ENCODE results near the gene RNU6-7. TPM values are rescaled to one million over a fixed set of nuclear protein-coding genes. Genes with fewer than 3 reads are reported as not detected.

RNU6-7 gene
- total RNA-seq, 1 donor from 2014 or later: not detected

DNA sequence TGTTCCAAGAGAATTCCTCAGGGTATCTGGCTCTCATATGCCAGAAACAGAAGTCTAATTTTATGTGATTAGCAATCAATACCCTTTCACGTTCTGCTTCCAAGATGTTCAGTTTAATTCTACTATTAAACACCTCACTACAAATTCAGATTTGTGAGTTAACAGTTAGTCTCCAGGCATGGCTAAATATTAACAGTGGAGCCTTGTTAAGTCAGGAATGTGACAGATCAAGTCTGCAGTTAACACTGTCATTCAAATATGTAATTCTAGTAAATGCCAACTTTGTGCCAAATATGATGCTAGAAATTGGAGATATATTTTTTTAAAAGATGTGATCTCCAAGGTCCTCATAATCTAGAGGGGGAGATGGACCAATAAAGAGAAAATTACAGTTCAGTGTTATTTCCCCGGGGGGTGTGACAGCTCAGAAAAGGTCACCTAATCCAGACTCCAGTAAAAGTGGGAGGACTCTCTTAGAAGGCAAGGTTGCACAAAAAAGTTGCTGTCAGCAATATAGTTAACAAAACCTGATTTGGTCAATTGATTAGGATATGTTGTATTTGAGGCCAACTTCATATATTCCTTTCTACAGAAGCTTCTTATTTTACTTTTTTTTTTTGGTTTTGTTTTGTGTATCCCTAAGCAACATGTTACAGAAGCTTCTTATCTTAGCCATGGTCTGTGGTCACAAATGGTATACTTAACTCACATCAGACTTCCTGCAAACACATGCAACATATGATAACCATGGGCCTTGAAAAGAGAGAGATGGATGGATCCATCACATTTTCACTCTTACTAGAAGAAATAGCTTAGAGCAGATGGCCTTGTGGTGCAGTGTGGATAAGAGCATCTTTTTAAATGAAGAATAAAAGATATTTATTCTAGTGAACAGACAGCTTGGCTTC lies 18.4 kb upstream of the RNU6-7 start:
- H3K4me3 ChIP-seq (ENCODE audit: low read depth, low read length): no peak overlapping the region
- DNase-seq (ENCODE audit: low read depth): no peak
- TF ChIP-seq, protein P1, sequence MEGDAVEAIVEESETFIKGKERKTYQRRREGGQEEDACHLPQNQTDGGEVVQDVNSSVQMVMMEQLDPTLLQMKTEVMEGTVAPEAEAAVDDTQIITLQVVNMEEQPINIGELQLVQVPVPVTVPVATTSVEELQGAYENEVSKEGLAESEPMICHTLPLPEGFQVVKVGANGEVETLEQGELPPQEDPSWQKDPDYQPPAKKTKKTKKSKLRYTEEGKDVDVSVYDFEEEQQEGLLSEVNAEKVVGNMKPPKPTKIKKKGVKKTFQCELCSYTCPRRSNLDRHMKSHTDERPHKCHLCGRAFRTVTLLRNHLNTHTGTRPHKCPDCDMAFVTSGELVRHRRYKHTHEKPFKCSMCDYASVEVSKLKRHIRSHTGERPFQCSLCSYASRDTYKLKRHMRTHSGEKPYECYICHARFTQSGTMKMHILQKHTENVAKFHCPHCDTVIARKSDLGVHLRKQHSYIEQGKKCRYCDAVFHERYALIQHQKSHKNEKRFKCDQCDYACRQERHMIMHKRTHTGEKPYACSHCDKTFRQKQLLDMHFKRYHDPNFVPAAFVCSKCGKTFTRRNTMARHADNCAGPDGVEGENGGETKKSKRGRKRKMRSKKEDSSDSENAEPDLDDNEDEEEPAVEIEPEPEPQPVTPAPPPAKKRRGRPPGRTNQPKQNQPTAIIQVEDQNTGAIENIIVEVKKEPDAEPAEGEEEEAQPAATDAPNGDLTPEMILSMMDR (conservative IDR thresholded peaks at IDR 0.05; ENCODE audit: low read depth, low read length): no peak

DNA sequence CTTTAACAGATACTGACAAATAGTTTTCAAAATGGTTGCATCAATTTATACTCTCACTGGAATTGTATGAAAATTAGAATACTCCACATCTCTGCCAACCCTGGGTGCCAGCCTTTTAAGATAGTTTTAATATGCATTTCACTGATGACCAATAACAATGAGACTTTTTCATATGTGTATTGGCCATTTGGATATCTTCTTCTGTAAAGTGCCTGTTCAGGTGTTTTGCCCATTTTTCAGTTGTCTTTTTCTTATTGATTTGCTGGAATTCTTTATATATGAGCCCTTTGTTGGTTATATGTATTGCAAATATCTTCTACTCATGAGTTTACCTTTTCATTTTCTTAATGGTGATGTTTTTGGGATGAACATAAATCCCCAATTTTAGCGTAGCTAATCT lies 16.7 kb upstream of the RNU6-7 start:
- DNase-seq (ENCODE audit: low read depth): no peak
- no peak overlapping the region for H3K4me3 ChIP-seq (ENCODE audit: low read depth, low read length)
- TF ChIP-seq, protein P1 (conservative IDR thresholded peaks at IDR 0.05; ENCODE audit: low read depth, low read length): no peak

DNA sequence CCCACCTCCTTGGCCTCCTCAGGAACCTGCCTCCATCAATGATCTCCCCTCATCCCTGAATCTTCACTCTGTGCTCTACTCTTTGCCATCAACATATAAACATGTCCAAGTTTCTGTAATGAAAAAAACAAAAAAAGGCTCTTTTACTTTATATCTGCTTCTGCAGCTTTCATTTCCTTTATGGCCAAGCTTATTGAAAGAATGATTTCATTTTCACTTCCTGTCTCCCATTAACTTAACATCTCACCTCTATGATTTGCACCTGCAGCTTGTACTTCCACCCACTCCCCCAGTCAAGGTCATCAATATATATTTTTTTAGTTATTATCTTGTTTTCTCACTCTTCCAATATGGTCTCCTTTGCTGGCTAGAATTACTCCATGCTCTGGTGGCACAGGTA lies 15.6 kb upstream of the RNU6-7 start:
- H3K4me3 ChIP-seq (ENCODE audit: low read depth, low read length): no peak overlapping the region
- no peak for DNase-seq (ENCODE audit: low read depth)
- TF ChIP-seq, protein P1 (conservative IDR thresholded peaks at IDR 0.05; ENCODE audit: low read depth, low read length): no peak

DNA sequence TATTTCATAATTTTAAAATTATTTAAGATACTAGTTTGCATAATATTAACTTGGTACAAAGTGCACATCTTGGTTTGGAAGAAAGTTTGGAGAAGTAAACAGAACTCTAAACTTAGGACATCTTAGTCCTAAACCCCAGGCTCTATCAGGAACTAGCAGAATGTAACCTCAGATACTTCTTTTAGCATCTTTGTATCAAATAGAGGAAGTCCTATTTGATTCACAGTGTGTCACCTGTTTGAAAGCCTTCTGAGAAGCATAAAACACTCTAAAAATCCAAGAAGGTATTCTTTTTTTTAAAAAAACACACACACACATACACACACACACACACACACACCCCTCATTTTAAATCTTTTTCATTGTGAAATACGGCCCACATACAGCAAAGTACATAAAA lies 12.0 kb upstream of the RNU6-7 start:
- TF ChIP-seq, protein P1 (conservative IDR thresholded peaks at IDR 0.05; ENCODE audit: low read depth, low read length): no peak
- DNase-seq (ENCODE audit: low read depth): no peak
- no peak overlapping the region for H3K4me3 ChIP-seq (ENCODE audit: low read depth, low read length)

DNA sequence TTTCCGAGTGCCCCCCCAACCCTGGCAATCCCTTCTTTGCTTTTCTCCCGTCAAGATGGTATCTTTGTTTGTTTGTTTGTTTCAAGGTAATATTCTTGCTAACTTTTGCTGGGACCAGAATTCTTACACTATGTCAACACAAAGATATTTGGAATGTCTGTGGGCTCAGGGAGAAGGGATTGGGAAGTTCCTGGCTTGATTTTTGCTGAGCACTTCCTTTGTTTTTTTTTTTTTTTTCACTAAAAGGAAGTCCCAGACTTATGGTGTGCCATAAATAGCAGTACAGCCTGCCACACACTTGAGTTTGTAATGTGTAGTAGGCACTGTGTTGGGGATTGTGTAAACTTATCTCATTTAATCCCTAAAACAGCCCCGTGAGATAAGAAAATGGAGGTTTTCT lies 11.2 kb upstream of the RNU6-7 start:
- H3K4me3 ChIP-seq (ENCODE audit: low read depth, low read length): no peak overlapping the region
- TF ChIP-seq, protein P1 (conservative IDR thresholded peaks at IDR 0.05; ENCODE audit: low read depth, low read length): no peak
- no peak for DNase-seq (ENCODE audit: low read depth)

DNA sequence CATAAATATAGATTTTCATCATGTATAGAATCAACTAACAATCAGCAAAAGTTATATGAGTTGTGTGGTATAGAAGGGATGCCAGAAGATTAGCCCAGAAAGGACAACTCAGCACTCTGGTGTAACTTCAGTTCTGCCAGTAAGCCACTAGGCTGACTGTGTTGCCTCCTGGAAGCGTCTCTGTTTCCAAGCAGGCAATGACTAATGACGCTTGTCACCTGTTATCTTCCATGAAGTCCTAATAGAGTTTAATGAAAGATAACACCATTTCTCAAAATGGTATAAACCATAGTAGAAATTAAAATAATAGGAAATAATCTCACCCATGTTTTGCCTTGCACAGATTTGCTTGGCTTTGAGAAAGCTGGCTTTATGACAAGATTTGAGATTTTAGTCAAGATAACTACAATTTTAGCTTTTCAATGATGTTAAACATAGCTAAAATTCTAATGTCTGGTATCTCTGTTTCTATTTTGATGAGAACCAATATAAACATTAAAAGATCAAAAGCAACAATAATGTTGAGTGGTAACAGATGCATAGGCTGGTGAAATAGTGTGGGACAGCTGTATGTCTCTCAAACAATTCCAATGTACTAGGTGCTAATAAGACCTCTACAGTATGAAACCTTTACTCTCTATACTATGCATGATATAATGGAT lies 9.0 kb upstream of the RNU6-7 start:
- DNase-seq (ENCODE audit: low read depth): no peak
- no peak overlapping the region for H3K4me3 ChIP-seq (ENCODE audit: low read depth, low read length)
- TF ChIP-seq, protein P1 (conservative IDR thresholded peaks at IDR 0.05; ENCODE audit: low read depth, low read length): no peak
